ENCODE measurements around the gene ATP6AP1. TPM values are rescaled to one million over a fixed set of nuclear protein-coding genes. Genes with fewer than 3 reads are reported as not detected.
A peak's percentile ranks its signal among the peaks of the same experiment; 100 is the strongest.

Gene ATP6AP1
- total and polyA plus RNA-seq, 10 of the 15 experiments (the other 5 are each of a cell fraction or from before 2014, with no cell fraction given), result 4.5 to 56.4 (median 32.0) TPM

DNA sequence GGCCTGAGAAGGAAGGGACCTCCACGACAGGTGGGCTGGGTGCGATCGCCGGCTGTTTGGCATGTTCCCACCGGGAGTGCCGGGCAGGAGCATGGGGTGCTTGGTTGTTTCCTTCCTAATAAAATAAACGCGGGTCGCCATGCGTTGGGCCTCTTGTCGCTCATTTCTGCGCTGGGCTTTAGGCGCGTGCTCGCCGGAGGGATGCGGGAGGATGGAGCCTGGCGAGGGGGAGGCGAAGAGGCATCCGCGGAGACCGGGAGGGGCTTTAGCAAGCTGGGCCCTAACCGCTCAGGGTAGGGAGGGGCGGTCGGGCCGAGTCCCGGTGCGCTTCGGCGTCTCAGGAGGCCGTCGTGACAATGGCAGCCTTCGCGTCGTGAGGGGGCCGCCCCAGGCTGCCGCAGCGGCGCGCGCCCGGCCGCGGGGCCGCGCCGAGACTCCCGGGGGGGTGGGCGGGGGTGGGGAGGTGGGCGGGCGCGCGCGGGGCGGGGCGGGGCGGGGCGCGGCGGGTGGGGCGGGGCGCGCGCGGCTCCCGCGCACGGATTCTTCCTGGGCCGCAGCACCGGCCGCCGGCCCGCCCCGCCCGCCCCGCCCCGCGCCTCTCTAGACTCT is 8.0 kb downstream of the ATP6AP1 start (continued):
- TF ChIP-seq, protein P1, sequence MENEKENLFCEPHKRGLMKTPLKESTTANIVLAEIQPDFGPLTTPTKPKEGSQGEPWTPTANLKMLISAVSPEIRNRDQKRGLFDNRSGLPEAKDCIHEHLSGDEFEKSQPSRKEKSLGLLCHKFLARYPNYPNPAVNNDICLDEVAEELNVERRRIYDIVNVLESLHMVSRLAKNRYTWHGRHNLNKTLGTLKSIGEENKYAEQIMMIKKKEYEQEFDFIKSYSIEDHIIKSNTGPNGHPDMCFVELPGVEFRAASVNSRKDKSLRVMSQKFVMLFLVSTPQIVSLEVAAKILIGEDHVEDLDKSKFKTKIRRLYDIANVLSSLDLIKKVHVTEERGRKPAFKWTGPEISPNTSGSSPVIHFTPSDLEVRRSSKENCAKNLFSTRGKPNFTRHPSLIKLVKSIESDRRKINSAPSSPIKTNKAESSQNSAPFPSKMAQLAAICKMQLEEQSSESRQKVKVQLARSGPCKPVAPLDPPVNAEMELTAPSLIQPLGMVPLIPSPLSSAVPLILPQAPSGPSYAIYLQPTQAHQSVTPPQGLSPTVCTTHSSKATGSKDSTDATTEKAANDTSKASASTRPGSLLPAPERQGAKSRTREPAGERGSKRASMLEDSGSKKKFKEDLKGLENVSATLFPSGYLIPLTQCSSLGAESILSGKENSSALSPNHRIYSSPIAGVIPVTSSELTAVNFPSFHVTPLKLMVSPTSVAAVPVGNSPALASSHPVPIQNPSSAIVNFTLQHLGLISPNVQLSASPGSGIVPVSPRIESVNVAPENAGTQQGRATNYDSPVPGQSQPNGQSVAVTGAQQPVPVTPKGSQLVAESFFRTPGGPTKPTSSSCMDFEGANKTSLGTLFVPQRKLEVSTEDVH (IDR thresholded peaks at IDR 0.05; ENCODE audit: low read depth, partially characterized antibody), result no peak
- no peak for TF ChIP-seq SIN3A (IDR thresholded peaks at IDR 0.05; ENCODE audit: low read depth, low read length)
- no peak for TF ChIP-seq E2F4 (IDR thresholded peaks at IDR 0.05; ENCODE audit: low read depth, low read length)
- no peak for TF ChIP-seq RELA (IDR thresholded peaks at IDR 0.05; ENCODE audit: borderline replicate concordance, partially characterized antibody)

DNA sequence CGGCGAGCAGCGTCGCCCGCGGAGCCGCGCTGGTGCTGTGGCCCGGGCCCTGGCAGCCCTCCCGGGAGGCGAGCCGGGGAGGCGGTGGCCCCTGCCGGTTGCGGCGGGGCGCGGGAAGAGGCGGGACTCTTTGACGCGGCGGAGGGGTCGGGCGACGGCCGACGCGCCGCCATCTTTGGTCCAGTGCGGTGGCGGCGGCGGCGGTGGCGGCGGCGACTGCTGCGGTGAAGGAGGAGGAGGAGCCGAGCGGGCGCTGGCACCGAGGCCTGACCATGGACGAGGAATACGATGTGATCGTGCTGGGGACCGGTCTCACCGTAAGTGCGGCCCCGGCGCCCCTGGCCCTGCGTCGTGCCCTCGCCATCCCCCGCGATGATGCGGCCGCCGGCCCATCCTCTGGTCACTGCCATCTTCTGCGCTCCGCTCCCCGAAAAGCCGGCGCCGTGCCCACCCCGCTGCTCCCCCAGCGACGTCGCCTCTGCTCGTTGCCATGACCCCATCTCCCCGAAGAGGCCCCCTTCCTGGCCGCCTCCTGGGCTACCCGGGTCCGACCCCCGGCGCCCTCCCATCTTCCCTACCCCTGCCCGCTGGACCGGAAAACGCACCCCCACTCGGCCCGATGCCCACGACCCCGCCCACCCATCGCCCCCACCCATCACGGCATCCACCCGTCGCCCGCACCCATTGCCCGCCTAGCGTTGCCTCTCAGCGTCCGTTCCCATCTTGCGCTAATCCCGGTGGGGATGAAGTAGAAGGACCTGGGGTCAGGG is 8.7 kb downstream of the ATP6AP1 start, which contains the start of gene GDI1:
GDI1 (plus strand) TSS at position 172 of the 770 bp plus-strand sequence; CDS start at position 273, 101 bp downstream.
- Histone ChIP-seq H3K36me3 (ENCODE audit: control insufficient read depth in 2 of 2, insufficient read depth in 2 of 2, low read length in 1 of 2) (peaks cover 0 to 3% of the 10 kb centered on the region in 2 experiments; a peak in 1 of 4 replicates), H3K27ac (ENCODE audit: control insufficient read depth, insufficient read depth) (peak within 1 kb of the TSS; percentile 39), H4K20me1 (ENCODE audit: control insufficient read depth, insufficient read depth) (no peaks in the 10 kb centered on the region), H2AFZ (ENCODE audit: control insufficient read depth, low read depth, low read length) (no peak within 1 kb of the TSS; the same call in 1 of the 2 replicates), H3K4me1 (ENCODE audit: control insufficient read depth, insufficient read depth, low read length) (no peaks in the 10 kb centered on the region), H3K9ac (ENCODE audit: control insufficient read depth, insufficient read depth, low read length) (peak within 1 kb of the TSS; percentile 56; the same call in 1 of the 2 replicates), H3K9me3 (replicated peaks; ENCODE audit: control insufficient read depth, insufficient read depth, low read length) (no peaks in the 10 kb centered on the region; the same call in 2 of the 3 replicates), H3K79me2 (ENCODE audit: control insufficient read depth, insufficient read depth, low read length) (peaks cover 21% of the 10 kb centered on the region), H3K4me2 (ENCODE audit: control insufficient read depth, insufficient read depth) (peak within 1 kb of the TSS; percentile 84), H3K27me3 (replicated peaks in 1 of 2; ENCODE audit: control insufficient read depth in 2 of 2, insufficient read depth in 2 of 2, low read length in 1 of 2) (no peaks in the 10 kb centered on the region), H3K4me3 (peak within 1 kb of the TSS; percentile 74)
- ChIA-PET SMC1A (ENCODE audit: uncharacterized antibody, unreplicated experiment) (no interaction called here), CTCF (no interaction called here), POLR2A (interaction anchor here (1.1 kb wide), 1 partner anchor 53 kb away, joined by 3 read pairs; the partner anchor contains the start of gene SLC10A3), RAD21 (ENCODE audit: unreplicated experiment) (no interaction called here)
- intact Hi-C loops (cut with micrococcal nuclease; ENCODE audit: unreplicated experiment), result loop anchor here (5.0 kb wide), 2 partner anchors 40 kb away; partner anchors contain the start of genes LAGE3 and RPL10
- DNase-seq (ENCODE audit: low read depth, low spot score) (no peak), FAIRE-seq (no peak), ATAC-seq (peak; percentile 64)
- WGBS (ENCODE audit: insufficient coverage, insufficient replicate concordance, low lambda C conversion rate, missing lambda C conversion rate), result 48% methylated on average over 61 of the region's 93 CpGs
- in situ Hi-C loops (cut with MboI), result no loop called here
- no TSS peak for BruUV-seq (replicated peaks)
- TF ChIP-seq, protein P2, sequence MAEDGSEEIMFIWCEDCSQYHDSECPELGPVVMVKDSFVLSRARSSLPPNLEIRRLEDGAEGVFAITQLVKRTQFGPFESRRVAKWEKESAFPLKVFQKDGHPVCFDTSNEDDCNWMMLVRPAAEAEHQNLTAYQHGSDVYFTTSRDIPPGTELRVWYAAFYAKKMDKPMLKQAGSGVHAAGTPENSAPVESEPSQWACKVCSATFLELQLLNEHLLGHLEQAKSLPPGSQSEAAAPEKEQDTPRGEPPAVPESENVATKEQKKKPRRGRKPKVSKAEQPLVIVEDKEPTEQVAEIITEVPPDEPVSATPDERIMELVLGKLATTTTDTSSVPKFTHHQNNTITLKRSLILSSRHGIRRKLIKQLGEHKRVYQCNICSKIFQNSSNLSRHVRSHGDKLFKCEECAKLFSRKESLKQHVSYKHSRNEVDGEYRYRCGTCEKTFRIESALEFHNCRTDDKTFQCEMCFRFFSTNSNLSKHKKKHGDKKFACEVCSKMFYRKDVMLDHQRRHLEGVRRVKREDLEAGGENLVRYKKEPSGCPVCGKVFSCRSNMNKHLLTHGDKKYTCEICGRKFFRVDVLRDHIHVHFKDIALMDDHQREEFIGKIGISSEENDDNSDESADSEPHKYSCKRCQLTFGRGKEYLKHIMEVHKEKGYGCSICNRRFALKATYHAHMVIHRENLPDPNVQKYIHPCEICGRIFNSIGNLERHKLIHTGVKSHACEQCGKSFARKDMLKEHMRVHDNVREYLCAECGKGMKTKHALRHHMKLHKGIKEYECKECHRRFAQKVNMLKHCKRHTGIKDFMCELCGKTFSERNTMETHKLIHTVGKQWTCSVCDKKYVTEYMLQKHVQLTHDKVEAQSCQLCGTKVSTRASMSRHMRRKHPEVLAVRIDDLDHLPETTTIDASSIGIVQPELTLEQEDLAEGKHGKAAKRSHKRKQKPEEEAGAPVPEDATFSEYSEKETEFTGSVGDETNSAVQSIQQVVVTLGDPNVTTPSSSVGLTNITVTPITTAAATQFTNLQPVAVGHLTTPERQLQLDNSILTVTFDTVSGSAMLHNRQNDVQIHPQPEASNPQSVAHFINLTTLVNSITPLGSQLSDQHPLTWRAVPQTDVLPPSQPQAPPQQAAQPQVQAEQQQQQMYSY (CRISPR knock-in tag; IDR thresholded peaks at IDR 0.05), result no peak
- peak; percentile 38; the same call in 1 of the 2 replicates for TF ChIP-seq DPF2 (IDR thresholded peaks at IDR 0.05)
- TF ChIP-seq, protein P3, sequence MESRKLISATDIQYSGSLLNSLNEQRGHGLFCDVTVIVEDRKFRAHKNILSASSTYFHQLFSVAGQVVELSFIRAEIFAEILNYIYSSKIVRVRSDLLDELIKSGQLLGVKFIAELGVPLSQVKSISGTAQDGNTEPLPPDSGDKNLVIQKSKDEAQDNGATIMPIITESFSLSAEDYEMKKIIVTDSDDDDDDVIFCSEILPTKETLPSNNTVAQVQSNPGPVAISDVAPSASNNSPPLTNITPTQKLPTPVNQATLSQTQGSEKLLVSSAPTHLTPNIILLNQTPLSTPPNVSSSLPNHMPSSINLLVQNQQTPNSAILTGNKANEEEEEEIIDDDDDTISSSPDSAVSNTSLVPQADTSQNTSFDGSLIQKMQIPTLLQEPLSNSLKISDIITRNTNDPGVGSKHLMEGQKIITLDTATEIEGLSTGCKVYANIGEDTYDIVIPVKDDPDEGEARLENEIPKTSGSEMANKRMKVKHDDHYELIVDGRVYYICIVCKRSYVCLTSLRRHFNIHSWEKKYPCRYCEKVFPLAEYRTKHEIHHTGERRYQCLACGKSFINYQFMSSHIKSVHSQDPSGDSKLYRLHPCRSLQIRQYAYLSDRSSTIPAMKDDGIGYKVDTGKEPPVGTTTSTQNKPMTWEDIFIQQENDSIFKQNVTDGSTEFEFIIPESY (IDR thresholded peaks at IDR 0.05), result no peak
- peak; percentile 94 for TF ChIP-seq YY1 (IDR thresholded peaks at IDR 0.05; ENCODE audit: low read depth, low read length)

All from GM12878 (cell line).